ENCODE data around the gene AP5Z1. TPM values are rescaled to one million over a fixed set of nuclear protein-coding genes. Genes with fewer than 3 reads are reported as not detected.

Gene AP5Z1
- total RNA-seq, 1 donor from 2014 or later, result 48.9 TPM

DNA sequence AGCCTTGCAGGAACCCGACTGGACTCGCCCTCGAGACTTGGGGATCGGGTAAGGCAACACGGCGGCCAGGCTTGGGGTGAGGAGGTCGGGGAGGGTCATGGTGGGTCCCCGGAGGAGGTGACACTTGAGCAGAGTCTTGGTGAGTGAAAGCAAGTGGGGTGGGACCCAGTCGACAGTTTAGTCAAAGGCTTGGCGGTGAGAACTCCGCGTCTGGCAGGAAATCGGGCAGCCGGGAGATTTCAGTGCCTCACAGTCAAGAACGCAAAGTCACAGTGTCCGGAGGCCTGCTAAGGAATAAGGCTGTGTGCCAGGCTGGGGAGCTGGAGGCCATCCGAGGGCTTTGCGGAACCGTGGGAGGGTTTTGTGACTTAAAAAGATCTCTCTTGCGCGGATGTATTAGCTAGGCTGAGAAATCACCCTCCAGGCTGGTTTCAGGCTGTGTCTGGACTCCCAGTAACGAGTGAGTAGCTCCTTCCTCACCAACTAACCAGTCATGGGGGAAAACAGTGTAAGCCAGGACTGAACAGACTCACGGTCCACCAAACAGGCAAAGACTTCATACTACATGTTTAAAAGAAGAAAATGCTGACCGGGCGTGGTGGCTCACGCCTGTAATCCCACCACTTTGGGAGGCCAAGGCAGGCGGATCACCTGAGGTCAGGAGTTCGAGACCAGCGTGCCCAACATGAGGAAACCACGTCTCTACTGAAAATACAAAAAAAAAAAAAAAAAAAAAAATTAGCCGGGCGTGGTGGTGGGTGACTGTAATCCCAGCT, 613 bp downstream of the AP5Z1 start:
- intact Hi-C loops (cut with DNase I), result no loop called here
- no peaks in the 10 kb centered on the region for H3K27me3 ChIP-seq
- H3K4me3 ChIP-seq, result peak overlapping the region; percentile 99
- ATAC-seq, result peak; percentile 48
- TF ChIP-seq, protein P1, sequence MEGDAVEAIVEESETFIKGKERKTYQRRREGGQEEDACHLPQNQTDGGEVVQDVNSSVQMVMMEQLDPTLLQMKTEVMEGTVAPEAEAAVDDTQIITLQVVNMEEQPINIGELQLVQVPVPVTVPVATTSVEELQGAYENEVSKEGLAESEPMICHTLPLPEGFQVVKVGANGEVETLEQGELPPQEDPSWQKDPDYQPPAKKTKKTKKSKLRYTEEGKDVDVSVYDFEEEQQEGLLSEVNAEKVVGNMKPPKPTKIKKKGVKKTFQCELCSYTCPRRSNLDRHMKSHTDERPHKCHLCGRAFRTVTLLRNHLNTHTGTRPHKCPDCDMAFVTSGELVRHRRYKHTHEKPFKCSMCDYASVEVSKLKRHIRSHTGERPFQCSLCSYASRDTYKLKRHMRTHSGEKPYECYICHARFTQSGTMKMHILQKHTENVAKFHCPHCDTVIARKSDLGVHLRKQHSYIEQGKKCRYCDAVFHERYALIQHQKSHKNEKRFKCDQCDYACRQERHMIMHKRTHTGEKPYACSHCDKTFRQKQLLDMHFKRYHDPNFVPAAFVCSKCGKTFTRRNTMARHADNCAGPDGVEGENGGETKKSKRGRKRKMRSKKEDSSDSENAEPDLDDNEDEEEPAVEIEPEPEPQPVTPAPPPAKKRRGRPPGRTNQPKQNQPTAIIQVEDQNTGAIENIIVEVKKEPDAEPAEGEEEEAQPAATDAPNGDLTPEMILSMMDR (IDR thresholded peaks at IDR 0.05), result no peak
- no peaks in the 10 kb centered on the region for H3K9me3 ChIP-seq
- peaks cover 26% of the 10 kb centered on the region for H3K4me1 ChIP-seq
- DNase-seq, result no peak
- H3K36me3 ChIP-seq, result peaks cover 7% of the 10 kb centered on the region
- peak overlapping the region; percentile 96 for H3K27ac ChIP-seq

DNA sequence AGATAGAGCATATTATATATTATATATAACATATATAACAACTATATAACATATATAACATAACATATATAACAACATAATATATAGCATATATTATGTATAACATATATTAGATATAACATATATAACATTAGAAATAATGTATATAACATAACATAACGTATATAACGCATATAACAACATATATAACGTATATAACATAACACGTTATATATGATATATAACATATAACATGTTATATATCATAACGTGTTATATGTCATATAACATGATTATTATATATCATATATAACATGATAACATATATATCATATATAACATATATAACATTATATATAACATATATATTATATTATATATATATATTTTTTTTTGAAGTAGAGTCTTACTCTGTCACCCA, 3.7 kb downstream of the AP5Z1 start:
- Histone ChIP-seq H3K36me3 (peaks cover 37% of the 10 kb centered on the region), H3K9me3 (no peaks in the 10 kb centered on the region), H3K4me3 (no peak overlapping the region), H3K4me1 (peaks cover 24% of the 10 kb centered on the region), H3K27me3 (no peaks in the 10 kb centered on the region), H3K27ac (no peak overlapping the region)
- TF ChIP-seq, protein P1 (IDR thresholded peaks at IDR 0.05), result no peak
- intact Hi-C loops (cut with DNase I), result no loop called here
- ATAC-seq, result no peak
- DNase-seq, result no peak

DNA sequence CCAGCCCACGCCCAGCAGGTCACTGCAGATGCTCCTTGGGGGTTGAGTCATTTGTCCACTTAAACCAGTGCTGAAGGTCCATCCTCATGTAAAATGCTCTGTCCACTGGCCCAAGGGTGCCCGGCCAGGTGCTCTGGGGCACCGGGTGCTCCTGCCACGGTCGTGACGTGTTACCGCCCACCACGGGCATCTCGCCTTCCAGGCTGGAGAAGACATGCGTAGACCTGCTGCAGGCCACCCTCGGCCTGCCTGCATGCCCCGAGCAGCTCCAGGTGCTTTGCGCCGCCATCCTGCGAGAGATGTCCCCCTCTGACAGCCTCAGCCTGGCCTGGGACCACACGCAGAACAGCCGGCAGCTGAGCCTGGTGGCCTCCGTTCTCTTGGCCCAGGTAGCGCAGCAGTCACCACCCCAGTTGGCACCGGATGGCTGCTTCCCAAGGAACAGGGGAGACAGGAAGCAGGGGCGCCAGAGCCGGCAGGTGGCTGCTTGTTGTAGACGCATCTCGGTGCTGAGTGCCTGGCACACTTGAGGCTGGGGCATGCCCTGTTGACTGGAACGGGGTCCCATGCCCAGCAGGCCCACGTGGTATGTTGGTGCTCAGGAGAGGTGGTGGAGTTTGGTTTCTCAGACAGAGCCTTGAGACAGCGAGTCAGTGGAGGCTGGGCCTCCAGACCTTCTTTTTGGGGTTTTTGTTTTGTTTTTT, 6.1 kb downstream of the AP5Z1 start:
- H3K4me1 ChIP-seq, result peaks cover 12% of the 10 kb centered on the region
- H3K27ac ChIP-seq, result no peak overlapping the region
- no peak for DNase-seq
- no peaks in the 10 kb centered on the region for H3K27me3 ChIP-seq
- TF ChIP-seq, protein P1 (IDR thresholded peaks at IDR 0.05), result no peak
- H3K4me3 ChIP-seq, result no peak overlapping the region
- intact Hi-C loops (cut with DNase I), result no loop called here
- ATAC-seq, result no peak
- peaks cover 59% of the 10 kb centered on the region for H3K36me3 ChIP-seq
- no peaks in the 10 kb centered on the region for H3K9me3 ChIP-seq

DNA sequence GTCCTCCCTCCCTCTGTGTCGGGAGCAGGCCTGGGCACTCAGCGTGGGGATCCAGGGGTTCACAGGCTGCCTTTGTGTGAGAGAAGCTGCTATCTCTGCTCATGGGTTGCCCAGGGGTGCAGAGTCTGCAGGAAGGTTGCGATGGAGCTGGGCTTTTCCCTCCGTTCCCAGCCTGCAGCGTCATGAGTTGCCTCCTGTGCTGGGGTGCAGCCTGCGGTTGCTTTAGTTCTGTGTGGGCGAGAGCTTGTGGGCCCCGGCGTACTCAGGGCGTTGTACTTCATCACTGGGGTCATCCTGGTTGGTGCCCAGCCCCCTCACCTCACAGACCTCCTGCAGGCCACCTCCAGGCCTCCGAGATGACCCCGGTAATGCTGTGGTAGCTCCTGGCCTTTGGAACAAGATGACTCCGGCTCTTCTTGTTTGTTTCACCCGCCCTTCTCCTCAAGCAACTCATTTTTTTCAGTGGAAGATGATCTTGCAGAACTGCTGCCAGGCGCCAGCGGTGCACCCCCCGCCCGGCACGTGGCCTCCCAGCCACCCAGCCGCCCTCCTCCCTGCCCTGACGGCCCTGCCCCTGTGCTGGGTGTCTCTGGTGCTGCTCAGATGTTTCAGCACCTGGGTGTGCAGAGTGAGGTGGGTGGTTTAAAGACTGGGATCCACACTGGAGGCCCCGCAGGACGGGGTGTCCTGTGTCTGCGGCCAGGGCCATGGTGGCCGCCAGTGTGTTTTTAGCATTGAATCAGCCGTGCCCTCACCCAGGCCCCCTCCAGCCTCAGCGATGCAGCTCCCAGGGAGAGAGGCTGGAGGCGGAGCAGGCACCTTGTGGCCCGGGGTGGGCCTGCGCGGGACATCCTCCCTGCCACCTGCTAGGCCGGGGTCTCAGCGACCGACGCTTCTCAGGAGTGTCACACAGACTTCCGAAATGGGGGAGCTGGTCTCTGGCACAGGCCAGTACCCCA, 7.2 kb downstream of the AP5Z1 start:
- Histone ChIP-seq H3K4me3 (no peak overlapping the region), H3K27ac (no peak overlapping the region), H3K4me1 (peaks cover 6% of the 10 kb centered on the region), H3K9me3 (no peaks in the 10 kb centered on the region), H3K27me3 (no peaks in the 10 kb centered on the region), H3K36me3 (peaks cover 70% of the 10 kb centered on the region)
- ATAC-seq, result no peak
- intact Hi-C loops (cut with DNase I), result no loop called here
- DNase-seq, result no peak
- TF ChIP-seq, protein P1 (IDR thresholded peaks at IDR 0.05), result no peak

DNA sequence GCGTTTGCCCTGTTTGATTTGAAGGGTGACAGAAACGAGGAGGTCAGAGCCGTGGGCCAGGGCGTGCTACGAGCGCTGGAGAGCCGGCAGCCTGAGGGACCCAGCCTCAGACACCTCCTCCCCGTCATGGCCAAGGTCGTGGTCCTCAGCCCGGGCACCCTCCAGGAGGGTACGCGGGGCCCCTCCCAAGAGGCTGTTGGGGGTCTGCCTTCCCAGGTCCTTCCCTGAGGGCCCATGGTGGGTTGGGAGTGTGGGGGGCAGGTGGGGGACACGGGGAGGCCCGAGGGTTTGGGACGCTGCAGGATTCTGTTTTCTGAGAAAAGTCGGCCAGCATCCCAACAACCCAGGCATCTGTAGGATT, 7.8 kb downstream of the AP5Z1 start:
- H3K27me3 ChIP-seq, result no peaks in the 10 kb centered on the region
- TF ChIP-seq, protein P1 (IDR thresholded peaks at IDR 0.05), result no peak
- H3K9me3 ChIP-seq, result no peaks in the 10 kb centered on the region
- no peak for ATAC-seq
- H3K4me3 ChIP-seq, result no peak overlapping the region
- no peak for DNase-seq
- H3K27ac ChIP-seq, result no peak overlapping the region
- intact Hi-C loops (cut with DNase I), result no loop called here
- H3K4me1 ChIP-seq, result peaks cover under 1% of the 10 kb centered on the region
- peaks cover 77% of the 10 kb centered on the region for H3K36me3 ChIP-seq

All from upper lobe of right lung (tissue), 1 donor.